Measurements from ENCODE around the gene VPS72. TPM values are rescaled to one million over a fixed set of nuclear protein-coding genes. Genes with fewer than 3 reads are reported as not detected.

Gene VPS72
- total RNA-seq, 1 experiment from 2014 or later, result 126 TPM

DNA sequence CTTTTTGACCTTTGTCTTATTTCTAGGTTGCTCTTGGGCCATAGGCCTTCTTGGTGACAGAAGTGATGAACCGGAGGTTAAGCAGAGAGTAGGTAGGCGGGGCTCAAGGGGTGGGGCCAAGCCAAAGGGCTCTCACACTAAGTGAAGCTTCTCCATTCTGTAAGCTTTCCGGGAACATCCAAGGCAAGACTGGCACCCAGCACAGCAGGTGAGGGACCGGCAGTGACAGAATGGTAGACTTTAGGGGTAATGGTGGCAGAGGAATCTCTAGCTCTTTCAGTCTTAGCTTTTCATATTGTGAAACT is 33.5 kb downstream of the VPS72 start, which contains the start of gene TNFAIP8L2:
Gene TNFAIP8L2, plus strand, starts transcription at position 135 of the 305 bp plus-strand sequence. CDS start 2,049 bp downstream, outside the sequence.
- in situ Hi-C loops (cut with HindIII; ENCODE audit: low pct_unique_long_range_greater_than_20kb, low sequenced_read_pairs), result no loop called here
- DNase-seq (ENCODE audit: low read depth), result no peak

DNA sequence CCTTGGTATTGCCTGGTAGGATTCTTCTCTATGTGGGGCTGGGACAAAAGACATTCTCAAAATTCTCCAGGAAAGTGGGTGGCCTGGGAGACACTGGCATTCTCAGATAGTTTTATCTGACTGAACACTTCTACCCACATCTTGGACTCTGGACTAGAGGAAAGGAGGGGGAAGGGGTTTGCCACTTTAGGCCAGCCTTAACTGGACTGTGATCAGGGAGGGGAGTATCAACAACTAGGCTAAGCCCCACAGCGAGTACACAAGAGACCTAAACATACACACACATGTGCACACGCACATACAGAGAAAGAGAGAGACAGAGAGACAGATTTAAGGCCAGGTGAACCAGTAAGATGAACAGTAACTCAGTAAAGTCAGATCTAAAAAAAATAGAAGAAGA is 42.3 kb downstream of the VPS72 start:
- in situ Hi-C loops (cut with HindIII; ENCODE audit: low pct_unique_long_range_greater_than_20kb, low sequenced_read_pairs), result no loop called here

DNA sequence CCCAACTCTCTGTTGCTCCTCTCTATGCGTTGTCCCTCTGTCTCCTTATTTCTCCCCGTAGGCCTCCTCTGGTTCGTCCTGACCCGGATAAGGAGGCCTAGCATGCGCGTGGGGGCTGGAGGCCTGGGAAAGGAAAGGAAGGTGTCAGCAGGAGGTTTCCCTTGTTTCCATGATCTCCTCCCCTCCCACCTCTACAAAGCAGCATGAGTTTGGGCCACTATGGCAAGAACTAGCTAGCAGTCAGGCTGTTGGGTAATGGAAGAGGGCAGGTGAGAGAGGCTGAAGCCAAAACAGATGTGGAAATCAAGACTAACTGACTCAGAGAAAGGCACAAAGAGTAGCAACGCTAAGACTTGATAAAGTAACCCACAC is 42.9 kb downstream of the VPS72 start:
- in situ Hi-C loops (cut with HindIII; ENCODE audit: low pct_unique_long_range_greater_than_20kb, low sequenced_read_pairs), result no loop called here
- no peak for DNase-seq (ENCODE audit: low read depth)

More for the DNA sequence above, 42.3 kb downstream of the VPS72 start:
- DNase-seq (ENCODE audit: low read depth), result no peak

DNA sequence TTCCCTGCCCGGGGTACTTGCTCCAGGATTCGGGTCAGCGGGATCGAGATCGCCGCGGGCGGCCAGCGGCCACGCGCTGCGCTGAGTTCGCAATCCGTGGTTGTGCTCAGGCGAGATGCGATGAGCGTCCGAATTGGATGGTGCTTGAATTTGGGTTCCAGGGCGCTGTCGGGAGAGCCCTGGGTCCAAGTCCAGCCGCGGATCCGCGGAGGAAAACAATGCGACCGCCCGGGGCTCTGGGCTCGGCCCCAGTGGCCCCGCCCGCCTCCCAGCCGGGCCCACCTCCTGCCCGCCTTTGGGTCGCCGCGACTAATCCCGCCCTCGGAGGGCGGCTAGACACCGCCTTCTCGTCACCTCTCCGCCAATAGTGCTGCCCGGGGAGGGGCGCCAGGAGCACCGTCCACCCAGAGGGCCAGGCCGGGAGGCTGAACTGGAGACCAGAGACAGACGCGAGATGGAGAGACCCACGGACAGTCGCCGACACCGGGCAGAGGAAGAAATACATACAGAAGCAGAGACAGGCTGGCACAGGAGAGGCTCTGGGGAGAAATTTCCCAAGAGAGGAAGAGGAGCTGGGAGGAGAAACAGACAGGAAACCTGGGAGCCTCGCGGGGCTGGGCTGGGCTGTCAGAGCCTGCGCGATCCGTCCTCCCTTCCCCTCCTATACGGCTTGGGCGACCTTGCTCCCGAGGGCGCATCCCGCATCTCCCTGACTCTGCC is 43.4 kb downstream of the VPS72 start, which contains the start of gene SEMA6C:
Gene SEMA6C, minus strand, starts transcription at position 220 of the 720 bp plus-strand sequence. CDS start 4,010 bp downstream, outside the sequence.
- in situ Hi-C loops (cut with HindIII; ENCODE audit: low pct_unique_long_range_greater_than_20kb, low sequenced_read_pairs), result no loop called here
- DNase-seq (ENCODE audit: low read depth), result peak; percentile 87

DNA sequence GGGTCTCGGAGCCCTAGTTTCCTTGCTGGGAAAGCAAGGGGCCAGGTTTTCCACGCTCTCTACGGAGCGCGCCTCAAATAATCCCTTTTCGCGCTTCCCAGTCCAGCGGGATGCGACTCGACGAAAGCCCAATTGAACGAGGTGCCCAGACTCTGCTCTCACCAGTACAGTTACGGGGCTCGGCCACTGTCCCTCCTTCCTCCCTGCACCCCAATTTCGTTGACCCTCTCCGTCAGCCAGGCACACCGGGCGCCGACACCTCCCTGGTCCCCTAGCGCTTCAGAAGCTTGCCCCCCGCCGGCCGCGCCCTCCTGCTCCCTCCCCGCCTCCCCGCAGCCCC is 44.0 kb downstream of the VPS72 start:
- in situ Hi-C loops (cut with HindIII; ENCODE audit: low pct_unique_long_range_greater_than_20kb, low sequenced_read_pairs), result no loop called here
- DNase-seq (ENCODE audit: low read depth), result no peak

DNA sequence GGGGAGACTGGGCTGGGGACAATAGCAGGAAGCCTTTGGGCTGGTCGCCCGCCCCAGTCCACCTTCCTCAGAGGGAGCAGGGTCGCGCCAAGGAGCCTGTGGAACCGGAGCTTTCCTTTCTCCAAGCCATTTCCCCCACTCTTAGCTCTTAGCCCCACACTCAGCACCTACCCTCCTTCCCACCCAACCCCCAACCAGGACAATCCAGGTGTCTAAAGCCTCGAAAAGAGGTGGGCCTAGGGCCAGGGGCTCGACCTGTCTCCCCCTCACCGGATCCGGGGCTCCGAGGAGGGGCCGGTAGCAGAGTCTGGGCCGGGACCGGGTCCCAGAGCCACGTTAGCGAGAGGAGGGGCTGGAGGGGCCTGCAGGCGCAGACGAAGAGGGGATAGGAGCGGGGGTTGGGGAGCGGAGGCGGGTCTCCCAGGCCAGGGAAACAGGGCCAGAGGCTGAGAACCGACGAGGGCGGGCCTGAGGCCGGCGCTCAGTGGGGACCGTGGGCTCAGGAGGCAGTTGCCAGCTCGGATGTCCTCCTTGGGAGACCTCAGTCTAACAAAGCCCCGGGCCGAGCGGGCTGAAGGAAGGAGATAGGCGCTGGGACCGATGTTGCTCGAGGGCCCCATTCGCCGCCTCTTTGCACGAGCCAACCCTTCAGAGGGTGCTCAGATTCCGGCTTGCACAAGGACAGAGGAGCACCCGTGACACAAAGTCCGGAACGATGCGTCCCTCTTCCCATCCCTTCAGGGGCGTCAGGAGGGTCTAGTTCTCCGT is 44.5 kb downstream of the VPS72 start:
- in situ Hi-C loops (cut with HindIII; ENCODE audit: low pct_unique_long_range_greater_than_20kb, low sequenced_read_pairs), result no loop called here

DNA sequence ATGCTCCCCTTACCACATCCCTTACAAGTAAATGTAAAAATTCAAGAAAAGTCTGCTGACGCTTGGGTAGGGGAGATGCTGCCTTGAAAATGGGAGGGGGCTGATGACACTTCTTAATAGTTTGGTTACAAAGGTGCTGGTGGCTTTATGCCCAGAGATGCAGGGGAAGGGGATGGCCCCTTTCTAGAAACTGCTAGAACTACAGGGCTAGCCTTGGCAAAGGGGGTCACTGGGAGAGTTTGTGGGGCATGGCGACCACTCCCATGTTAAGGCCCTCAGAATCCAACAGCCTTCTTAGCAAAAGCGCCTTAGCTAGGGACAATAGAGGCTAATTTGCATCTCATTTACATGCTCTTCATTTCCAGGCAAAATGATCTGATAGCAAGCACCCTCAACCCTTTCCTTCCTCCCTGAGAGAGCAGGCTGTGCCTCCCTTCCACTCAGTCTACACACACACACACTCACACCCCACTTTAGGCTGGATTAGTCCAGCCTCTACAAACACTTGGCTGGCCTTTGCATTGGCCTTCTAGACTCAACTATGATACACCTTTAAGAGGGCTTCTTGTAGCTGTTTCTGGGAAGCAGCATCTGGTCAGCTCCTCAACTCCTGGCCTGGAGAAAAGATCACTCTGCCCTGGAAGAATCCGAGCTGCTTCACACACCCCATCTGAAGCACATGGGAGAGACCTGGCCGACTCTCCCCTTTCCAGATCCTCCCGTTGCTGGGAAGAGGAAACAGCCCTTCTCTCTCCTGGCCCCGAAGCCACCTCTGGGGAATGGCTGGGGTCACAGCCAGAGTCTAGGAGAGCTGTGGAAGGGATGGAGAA is 45.3 kb downstream of the VPS72 start:
- in situ Hi-C loops (cut with HindIII; ENCODE audit: low pct_unique_long_range_greater_than_20kb, low sequenced_read_pairs), result no loop called here
- DNase-seq (ENCODE audit: low read depth), result no peak

More for the DNA sequence above, 44.5 kb downstream of the VPS72 start:
- DNase-seq (ENCODE audit: low read depth), result no peak

DNA sequence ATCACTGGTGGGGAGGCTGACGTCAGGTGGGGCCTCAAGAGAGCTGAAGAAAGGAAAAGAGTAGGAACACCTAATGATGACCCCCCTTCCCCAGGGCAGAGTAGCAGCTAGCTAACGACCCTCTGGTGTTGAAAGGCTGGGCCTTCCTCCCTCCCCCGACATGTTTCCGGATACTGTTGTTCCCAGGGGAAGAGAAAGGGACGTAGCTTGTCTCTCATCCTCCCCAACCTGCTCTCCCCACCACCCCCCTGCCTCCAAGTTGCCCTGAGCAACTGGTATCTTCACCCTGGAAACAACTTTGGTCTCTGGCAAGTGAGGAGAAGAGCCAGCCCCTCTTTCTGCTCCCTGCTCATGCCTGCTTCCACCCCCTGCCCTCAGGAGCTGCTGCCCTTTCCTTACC is 46.0 kb downstream of the VPS72 start:
- DNase-seq (ENCODE audit: low read depth), result no peak
- in situ Hi-C loops (cut with HindIII; ENCODE audit: low pct_unique_long_range_greater_than_20kb, low sequenced_read_pairs), result no loop called here

DNA sequence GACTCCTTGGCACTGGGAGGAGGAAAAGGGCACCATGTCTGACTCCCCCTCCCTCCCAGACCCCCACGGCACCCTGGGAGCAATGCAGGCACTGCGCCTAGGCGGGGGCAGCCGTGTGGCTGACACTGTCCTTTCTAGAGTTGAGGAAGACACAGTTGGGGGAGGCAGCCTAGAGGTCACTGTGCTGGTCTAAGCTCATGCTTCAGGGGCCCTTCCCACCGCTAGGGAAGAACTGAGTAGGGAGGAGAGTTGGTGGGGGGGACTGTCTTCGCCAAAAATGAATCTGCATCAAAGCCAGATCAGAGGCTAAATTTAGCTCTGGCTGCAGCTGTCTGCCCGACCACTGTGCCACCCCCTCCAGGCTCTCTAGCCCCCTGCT is 47.0 kb downstream of the VPS72 start:
- no peak for DNase-seq (ENCODE audit: low read depth)
- in situ Hi-C loops (cut with HindIII; ENCODE audit: low pct_unique_long_range_greater_than_20kb, low sequenced_read_pairs), result no loop called here

DNA sequence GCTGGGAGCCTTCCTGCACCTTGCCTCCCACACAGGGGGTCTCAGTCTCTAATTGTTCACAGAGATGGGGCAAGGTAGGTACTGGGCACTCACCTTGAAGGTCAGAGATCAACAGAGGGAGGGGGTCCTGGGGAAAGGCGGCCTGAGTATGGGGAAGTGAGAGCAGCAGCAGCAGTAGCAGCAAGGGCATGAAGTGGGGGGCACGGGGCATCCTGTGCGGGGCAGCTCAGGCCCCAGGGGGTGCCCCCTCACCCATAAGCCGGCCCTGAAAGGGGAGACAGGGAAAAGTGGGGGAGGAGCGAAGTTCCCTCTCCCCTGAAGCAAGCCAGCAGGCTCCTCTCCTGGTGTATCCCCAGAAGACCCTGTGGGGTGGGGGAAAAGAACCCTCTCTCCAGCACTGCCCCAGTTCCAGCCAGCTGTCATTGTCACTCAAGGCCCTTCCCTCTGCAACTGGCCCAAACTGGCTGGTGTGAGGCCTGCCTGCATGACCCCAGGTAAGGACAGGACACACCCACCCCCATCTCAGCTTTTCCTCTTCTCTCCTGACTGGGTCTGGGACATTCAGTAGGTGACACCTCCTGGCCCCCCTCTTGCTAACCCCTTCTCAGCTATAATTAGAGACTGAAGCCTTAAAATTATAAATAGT is 47.5 kb downstream of the VPS72 start:
- in situ Hi-C loops (cut with HindIII; ENCODE audit: low pct_unique_long_range_greater_than_20kb, low sequenced_read_pairs), result no loop called here
- no peak for DNase-seq (ENCODE audit: low read depth)

DNA sequence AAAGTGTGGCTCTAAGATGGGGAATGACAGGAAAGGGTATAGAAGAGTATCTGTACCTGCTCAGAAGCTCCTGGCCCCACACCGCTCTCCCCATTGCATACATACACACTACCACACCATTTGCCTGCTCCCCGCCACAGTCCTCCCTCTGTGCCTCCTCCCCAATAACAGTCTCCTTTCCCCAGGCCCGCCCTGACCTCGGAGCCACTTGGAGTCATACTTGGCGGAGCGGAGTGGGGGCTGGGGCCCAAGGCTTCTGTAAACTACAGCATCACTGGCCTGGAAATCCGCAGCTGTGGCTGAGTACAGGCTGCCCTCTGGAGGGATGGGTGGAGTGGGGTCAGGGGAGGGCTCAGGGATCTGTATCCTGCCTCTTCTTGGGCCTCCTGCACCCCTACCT is 52.2 kb downstream of the VPS72 start:
- in situ Hi-C loops (cut with HindIII; ENCODE audit: low pct_unique_long_range_greater_than_20kb, low sequenced_read_pairs), result no loop called here
- DNase-seq (ENCODE audit: low read depth), result no peak

DNA sequence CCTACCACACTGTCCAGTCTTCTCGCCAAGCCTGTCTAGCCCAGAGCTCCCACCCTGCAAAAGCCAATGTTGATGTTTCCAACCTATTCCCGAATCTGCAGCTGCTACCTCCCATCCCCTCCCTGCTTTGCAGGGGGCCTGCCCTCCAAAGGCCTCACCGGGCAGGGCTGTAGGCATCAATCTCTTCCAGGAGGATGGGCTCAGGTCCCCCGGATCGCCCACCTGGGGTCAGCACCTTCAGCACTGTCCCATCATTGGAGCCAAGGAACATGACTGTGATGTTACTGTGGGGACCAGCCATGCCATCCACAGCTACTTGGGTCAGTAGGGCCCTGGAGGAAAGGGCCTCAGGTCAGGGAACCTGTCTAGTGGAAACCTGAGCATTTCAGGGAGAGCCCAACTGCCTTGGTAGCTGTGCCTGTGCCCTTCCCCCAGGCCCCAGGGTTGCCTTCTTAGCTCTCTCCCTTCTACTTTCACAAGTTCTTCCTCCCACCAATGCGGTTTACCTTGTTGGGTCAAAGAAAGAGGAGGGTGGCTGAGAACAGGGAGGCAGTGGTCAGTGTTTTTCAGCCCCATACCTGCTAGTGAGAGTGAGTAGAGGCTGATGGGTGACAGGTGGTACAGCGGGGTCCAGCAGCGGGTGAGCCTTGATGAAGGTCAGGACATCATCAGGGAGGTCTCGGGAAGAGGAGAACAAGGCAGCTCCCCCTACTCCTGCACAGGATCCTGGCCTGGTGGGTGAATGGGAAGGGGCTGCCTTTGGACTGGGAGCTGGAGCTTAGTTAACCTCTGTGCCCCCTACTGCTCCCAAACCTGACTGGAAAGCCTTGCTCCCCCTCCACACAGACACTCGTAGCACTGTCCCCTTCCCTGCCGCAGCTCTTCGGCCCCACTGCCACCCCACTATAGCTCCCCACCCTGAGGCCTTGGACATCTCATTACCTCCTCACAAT is 54.3 kb downstream of the VPS72 start:
- in situ Hi-C loops (cut with HindIII; ENCODE audit: low pct_unique_long_range_greater_than_20kb, low sequenced_read_pairs), result no loop called here
- DNase-seq (ENCODE audit: low read depth), result no peak

DNA sequence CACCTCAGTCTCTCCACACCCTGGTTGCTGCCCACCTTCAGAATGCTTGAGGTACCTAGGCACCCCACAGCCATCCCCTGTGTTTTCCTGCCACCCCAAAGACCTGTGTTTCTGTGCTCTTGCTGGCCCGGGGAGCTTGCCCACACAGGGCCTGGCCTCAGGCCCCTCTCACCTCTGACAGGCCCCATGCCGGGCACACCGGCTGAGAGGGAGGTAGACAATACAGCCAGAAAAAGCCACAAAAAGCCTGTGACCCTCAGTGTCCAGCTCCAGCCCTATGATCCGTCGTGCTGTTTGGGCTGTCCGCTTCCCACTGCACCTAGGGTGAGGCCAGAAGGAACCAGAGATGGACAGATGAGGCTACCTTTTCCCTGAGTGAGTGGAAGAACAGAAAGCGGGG is 55.0 kb downstream of the VPS72 start:
- in situ Hi-C loops (cut with HindIII; ENCODE audit: low pct_unique_long_range_greater_than_20kb, low sequenced_read_pairs), result no loop called here
- no peak for DNase-seq (ENCODE audit: low read depth)

DNA sequence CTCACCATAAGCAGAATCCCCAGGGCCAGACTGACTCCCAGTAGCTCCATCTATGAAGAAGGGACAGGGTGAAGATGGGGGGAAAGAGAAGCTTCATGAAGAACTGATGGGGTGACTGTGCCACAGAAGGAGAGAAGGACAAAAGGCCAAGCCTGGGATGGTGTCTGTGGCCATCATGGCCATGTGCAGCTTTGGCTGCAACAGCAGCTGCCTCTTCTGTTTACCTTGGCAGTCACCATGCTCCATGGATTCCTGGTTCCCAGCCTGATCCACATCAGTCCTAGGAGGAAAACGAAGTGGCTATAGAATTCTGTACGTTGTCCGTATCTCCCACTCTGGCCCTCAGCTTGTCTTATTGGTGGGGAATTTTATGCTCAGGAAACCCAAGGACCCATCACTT is 55.6 kb downstream of the VPS72 start:
- in situ Hi-C loops (cut with HindIII; ENCODE audit: low pct_unique_long_range_greater_than_20kb, low sequenced_read_pairs), result no loop called here
- DNase-seq (ENCODE audit: low read depth), result no peak

DNA sequence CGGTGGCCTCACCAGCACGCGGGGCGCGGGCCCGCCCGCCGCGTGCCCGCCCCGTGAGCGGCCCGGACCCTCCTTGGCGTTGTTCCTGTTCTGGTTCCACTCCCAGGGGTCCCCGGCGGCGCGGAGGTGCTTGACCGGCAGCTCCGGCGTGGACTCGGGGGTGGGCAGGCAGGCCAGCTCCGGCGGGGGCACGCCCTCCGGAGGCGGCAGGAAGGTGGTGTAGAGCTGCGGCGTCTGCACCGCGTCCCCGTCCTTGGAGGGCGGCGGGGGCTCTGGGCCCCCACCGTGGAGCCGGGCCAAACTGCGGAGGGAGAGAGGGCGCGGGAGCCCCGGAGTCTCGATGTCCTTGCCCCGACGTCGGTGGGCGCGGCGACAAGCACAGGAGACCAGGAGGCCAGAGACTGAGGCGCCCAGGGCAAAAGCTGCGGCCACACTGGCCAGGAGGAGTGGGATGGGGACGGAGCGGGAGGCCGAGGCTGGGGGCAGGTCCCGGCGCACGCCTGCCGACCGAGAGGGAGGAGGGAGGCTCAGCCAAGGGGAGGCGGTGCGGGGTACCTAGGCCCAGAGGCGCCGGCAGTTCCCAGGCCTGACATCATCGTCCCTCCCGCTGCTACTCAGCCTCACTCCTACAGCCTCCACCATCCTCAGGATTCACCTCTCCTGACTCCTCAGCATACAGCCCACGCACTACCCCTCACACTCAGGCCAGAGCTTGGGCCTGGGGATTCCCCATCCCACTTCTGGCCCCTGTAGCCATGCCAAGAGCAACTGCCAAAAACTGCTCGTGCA is 56.8 kb downstream of the VPS72 start:
- no peak for DNase-seq (ENCODE audit: low read depth)
- in situ Hi-C loops (cut with HindIII; ENCODE audit: low pct_unique_long_range_greater_than_20kb, low sequenced_read_pairs), result no loop called here

DNA sequence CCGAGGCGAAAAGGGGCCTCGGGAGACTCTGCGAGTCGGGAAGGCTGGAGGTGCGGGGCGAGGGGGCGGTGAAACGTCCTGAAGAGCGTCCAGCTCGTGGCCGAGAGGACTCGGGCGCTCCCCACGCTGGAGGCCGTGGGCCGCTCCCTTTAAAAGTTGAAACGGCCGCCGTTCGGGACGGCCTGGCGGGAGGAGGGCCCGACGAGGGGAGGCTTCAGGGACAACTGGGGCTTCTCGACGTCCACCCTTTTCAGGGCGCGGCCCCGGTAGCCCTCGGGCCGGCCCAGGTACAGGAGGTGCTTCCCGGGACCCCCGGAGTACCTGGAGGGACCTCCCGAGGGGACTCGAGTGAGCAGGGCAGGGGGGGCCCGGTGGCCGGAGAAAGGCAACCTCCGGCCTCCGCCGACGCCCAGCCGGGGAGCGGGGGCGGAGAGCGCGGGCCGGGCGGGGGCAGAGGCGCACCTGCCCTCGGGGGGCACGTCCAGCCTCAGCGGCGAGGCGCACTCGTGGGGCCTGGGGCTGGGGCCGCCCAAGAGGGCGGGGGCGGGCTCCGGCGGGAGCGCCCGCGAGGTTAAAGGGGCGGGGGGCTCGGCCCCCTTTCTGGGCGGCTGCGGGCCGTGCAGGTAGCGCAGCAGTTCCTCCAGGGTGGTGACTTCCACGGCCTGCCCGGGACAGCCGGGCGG is 57.5 kb downstream of the VPS72 start:
- DNase-seq (ENCODE audit: low read depth), result no peak
- in situ Hi-C loops (cut with HindIII; ENCODE audit: low pct_unique_long_range_greater_than_20kb, low sequenced_read_pairs), result no loop called here

Data from Caki2 (cell line).